Activated CD4-positive, CD25-positive, alpha-beta regulatory T cell treated with anti-CD3 and anti-CD28 coated beads, Interleukin-2, amount 50 U/mL, for 16 hours (primary cell): ENCODE measurements around the gene GNB5.
"Not testable (repeated sequence)": the region's sequence is repeated elsewhere in the genome, so short reads cannot be mapped to it uniquely, and the experiment has no call there.

Experiments used
- DNase-seq: peaks from one replicate; pipeline ENCODE4 v3.0.0-alpha.2; 2020; ENCODE audit warnings: low read depth, low spot score

Gene GNB5

DNA sequence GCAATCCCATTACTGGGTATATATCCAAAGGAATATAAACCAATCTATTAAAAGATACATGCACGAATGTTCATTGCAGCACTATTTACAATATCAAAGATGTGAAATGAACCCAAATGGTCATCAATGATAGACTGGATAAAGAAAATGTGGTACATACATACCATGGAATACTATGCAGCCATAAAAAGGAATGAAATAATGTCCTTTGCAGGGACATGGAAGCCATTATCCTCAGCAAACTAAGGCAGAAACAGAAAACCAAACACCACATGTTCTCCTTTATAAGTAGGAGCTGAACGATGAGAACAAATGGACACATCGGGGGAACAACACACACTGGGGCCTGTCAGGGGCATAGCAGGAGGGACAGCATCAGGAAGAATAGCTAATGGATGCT, 21.0 kb downstream of the GNB5 start:
- not testable (repeated sequence) for DNase-seq

DNA sequence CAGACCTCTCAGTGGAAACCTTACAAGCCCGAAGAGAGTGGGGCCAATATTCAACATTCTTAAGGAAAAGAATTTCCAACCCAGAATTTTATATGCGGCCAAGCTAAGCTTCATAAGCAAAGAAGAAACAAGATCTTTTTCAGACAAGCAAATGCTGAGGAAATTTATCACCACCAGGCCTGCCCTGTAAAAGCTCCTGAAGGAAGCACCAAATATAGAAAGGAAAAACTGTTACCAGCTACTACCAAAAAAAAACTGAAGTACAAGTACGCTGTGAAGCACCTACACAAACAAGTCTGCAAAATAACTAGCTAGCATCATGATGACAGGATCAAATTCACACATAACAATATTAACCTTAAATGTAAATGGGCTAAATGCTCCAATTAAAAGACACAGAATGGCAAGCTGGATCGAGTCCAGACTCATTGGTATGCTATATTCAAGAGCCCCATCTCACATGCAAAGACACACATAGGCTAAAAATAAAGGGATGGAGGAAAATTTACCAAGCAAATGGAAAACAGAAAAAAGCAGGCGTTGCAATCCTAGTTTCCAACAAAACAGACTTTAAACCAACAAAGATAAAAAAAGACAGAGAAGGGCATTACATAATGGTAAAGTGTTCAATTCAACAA, 25.6 kb downstream of the GNB5 start:
- DNase-seq = not testable (repeated sequence)

DNA sequence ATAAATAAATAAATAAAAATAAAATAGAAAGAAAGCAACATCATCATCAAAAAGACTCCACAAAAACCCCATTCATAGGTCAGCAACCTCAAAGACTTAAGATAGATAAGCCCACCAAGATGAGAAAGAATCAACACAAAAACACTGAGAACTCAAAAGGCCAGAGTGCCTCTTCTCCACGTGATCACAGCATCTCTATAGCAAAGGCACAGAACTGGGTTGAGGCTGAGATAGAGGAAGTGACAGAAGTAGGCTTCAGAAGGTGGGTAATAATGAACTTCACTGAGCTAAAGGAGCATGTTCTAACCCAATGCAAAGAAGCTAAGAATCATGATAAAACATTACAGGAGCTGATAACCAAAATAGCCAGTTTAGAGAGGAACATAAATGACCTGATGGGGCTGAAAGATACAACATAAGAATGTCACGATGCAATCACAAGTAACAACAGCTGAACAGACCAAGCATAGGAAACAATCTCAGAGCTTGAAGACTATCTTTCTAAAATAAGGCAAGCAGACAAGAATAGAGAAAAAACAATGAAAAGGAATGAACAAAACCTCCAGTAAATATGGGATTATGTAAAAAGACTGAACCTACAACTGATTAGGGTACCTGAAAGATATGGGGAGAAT, 26.4 kb downstream of the GNB5 start:
- DNase-seq = no peak

DNA sequence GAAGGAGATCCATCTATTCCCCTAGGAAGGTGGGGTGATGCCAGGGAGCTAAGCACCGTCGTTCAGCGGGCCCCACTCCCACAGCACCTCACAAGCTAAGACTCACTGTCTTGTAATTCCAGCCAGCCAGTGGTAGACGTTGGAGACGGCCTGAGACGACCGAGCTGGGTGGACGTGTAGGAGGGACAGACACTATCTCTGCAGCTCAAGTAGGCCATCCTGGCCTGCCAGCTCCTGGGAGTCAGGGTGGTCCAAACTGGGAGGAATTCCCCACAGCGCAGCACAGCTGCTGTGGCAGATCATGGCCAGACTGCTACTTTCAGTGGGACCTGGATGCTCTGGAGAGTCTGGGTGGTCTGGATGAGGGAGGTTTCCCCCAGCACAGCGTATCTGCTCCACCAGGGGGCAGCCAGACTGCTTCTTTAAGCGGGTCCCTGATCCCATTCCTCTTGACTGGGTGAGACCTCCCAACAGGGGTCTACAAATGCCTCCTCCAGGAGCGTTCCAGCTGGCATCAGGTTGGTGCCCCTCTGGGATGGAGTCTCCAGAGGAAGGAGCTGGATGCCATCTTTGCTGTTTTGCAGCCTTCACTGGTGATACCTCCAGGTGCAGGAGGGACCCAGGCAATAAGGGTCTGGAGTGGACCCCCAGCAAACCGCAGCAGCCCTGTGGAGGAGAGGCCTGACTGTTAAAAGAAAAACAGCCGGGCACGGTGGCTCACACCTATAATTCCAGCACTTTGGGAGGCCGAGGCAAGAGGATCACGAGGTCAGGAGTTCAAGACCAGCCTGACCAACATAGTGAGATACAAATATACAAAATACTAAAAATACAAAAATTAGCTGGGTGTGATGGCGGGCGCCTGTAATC, 27.6 kb downstream of the GNB5 start:
- DNase-seq = no peak

DNA sequence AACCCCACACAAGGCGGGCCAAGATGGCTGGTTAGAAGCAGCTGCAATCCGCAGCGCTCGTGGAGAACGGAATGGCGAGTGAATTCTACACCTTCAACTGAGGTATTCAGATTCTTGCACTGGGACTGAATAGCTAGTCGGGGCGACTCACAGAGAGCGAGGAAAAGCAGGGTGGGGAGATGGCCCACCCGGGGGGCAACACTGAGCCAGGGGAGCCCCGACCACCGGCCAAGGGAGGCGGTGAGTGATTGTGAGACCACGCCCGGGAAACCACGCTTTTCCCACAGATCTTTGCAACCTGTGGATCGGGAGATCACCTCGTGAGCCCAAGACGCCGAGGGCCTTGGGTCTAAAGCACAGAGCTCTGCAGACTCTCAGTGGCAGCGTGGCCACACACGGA, 28.3 kb downstream of the GNB5 start:
- no peak for DNase-seq

DNA sequence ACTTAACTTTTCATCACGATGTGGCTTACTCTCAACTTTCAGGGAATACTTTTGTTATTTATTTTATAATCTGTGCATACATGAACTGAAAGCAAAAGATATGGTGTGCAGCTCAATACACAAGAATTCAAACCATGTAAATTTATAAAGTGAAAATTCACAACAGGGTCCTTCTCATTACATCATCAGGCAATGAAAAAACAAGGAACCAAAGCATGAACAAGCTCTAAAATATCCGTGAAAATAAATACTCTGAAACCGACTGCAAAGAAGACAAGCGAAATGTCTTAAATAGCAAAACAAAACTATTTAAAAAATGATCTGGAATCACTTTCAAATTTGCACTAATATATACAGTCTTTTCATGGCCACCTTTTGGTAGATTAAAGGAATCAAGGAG, 28.9 kb downstream of the GNB5 start:
- no peak for DNase-seq

DNA sequence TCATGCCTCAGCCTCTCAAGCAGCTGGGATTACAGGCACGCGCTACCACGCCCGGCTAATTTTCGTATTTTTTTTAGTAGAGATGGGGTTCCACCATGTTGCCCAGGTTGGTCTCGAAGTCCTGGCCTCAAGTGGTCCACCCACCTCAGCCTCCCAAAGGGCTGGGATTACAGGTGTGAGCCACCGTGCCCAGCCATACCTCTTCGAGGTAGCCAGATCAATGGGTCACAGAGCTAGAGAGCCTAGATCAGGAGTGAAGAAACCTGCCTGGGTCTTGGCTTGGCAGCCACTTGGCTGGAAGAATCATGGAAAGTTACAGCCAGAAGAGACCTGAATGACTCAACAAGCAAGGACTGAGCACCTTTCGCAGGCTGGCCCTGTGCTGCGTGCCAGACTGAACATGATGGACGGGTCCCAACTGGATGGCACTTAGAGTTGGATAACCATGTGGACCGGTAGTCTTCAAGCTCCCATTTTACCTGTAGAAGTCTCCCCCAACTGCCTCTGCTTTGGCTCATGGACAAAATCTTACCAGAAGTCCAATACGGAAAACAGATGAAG, 29.7 kb downstream of the GNB5 start:
- no peak for DNase-seq

DNA sequence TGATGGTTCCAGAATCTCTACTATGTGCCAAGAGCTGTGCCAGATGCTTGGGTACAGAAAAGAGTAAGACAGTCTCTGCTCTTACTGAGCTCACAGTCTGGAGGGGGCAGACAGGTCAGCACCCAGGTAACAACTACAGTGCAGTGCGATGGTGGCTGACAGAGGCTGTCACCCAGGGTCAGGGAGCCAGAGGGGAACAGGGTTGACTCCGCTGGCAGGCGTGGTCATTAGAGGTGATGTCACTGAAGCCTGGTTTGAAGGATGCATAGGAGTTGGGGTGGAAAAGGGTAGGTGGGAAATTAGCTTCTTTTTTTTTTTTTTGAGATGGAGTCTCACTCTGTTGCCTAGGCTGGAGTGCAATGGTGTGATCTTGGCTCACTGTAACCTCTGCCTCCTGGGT, 31.5 kb downstream of the GNB5 start:
- no peak for DNase-seq

DNA sequence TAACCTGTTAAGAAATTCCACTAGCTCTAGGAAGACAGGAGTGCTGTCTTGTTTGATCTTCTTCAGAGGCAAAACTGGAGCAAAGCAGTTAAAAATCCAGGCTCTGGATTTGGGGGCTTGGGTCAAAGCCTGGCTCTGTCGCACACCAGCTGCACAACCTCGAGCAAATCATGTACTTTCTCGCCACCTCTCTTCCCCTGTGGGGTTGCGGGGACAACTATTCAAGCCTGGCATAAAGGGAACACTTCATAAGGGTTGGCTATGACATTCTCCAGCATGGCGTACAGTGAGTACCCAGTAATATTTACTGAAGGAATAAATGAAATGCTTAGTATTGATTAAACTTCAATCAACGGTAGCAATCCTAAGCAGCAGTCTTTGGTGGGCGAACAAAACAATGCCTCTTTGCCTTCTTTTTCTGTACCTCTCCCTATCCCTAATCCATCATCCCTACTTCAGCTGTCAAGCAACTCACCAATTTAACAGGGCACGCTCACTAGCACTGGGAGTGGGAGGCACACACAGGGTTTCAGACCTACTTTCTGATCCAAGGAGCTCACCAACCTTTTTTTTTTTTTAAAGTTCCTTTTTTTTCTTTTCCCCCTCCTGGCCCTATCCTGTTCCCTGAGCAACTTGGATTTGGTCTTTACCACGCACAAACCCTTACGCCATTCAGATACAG, 33.0 kb downstream of the GNB5 start:
- DNase-seq = no peak

DNA sequence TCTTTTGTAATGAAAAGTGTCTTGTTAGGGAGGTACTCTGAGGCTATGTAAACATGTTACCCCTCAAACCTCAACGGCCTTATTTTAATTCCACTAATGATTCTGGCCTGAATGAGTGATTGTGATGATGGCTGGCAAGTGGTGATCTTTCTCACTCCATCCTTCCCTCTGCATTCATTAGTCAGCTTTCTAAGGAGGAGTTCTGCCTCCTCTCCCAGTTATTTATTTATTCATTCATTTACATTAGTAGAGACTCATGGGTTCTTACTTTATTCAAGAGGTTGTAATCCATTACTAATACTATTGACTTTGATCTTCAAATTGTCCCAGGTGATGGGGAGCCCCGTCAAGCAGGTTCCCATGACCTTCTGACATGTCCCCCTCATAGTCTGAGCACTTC, 35.3 kb downstream of the GNB5 start:
- DNase-seq = no peak

DNA sequence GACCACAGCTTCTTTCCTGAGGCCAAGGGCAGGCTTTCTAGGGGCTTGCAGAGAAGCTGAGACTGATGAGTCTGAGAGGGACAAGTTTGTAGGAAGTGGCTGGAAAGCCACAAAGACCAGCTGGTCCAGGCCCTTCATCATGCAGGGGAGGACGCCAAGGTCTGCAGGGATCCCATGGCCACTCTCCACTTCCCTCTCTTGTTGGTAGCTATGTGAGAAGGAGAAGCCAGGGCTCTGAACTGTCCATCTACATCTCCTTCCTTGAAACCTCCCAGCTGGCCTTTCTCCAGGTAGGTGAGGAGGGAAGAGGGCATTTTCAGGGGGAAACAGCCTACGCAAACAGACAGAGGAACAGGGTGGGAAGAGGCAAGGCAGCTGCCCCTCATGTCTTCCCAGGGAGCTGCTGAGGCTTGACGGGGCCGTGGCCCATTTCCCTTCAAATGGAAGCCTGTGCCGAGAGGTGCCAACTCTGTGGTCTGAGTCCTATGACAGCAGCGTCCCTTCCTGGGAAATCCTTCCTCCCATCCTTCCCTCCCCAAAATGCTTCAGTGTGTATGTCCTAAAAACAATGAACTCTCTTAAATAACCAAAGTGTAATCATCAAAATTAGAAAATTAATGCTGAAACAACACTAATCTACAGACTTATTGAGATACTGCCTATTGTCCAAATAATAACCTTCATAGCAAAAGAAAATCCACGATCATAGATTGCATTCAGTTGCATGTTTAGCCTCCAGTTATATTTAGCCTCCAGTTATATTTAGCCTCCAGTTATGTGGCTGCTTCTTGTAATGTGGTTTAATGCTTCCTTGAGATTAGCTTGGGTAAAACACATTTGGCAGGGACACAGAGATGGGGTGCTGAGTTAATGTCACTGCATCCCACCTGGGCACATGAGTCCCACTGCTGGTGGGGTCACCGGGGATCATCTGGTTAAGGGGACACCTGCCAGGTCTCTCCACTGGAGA, 36.0 kb downstream of the GNB5 start:
- no peak for DNase-seq

DNA sequence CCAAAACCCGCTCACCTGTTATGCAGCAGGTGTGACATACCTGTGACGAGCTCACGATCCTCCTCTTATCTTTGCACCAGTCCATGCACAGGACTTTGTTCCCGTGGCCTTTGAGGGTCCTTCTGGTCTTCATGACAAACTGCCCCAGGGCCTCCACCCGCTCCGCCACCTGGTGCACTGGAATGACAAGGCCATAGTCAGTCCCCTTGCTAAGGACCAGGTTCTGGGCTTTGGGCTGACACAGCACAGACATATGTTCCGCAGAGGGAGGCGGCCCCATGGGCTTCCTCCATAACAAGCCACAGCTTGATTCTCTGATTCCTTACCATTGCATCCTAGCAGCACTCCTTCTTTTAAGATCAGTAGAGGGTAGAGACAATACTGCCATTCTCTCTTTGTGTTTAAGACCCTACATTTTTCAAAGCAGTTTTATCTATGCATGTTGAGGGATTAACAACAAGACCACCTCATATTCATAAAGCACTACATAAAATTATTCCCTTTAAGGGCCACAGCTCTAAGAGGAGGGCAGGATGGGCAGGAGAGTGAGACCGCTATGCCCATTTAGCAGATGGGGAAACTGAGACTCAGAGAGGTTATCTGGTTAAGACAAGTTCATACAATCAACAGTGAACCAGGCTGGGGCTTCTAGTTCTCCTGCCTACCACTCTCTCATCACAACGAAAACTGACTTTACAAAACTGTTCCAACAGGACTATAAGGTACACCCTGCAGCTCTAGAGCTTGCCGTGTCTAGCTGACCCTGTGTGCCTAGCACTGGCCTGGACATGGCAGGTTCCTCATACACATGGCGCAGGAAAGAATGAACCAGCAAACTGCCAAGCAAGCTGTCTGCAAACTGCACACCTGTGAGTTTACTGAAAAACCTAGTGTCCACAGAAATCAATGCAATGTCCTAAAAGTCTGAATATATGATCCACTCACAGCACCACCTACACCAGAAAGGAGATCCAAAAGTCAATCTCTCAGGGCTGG, 37.0 kb downstream of the GNB5 start:
- no peak for DNase-seq

DNA sequence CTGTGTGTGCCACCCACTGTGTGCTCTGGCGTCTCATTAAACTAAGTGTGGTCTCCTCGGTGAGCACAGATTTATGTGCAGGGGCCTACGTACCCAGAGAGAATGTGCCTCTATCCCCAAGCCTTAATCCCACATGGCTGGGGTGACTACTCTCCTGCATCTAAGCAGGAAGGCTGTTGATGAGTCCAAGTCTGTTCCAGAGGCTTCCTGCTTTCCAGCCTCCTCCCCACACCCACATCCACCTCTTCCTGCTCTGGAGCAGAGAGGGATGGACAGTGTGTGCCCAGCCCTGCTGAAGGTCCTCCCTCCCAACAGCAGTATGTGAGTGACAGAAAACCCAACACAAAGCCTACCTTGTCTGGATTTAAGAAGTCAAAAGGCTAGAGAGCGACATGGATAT, 39.8 kb downstream of the GNB5 start:
- no peak for DNase-seq

DNA sequence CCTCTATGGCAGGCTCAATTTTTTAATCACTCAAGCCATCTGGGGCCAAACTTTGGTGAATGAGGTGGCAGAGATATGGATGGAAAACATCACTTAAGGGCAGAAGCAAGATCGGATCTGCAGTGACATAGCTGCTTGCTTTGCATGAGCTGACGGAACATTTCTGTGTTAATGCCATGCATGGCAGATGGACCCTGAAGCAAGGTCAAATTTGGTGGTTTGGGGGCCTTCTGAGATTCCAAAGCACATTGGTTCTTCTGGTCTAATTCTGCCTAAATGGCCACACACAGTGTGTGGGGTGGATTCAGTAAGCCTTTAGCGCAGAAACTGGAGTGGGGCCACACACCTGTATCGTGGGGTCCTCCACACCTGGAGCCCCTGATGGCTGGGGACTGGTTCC, 40.3 kb downstream of the GNB5 start:
- no peak for DNase-seq

DNA sequence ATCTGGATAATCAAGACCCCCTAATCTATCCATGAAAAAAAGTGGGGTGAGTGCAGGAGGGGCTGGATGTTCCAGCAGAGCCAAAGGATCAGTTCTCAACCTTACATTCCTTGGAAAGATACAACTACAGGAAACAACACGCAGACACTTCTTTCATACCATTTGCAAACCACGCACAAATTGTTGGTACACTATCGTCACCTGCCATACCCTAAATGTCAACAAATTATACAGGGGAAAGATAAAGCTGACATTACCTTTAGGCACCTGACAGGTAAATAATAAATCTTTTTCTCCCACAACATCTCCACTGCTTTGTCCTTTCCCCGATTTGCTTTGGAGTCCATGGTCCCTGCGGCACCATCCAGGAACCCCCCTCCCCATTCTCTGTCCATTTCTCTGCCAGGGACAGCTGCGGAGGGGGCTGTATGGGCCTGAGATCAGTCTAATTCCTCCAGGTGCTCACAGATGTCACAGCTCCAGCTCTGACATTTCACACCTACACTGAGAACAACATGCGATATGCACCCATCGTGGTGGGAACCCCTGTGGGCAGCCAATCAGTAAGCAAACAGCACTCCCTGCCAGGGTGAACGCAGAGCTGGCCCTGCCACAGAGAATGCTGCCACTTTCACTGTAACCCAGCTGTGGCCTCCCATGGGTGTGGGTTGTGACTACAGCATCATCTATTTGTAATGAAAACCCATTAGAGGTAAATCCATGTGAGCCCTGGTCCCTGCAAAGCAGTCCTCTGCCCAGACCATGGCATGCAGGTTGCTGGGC, 41.0 kb downstream of the GNB5 start:
- DNase-seq = no peak

DNA sequence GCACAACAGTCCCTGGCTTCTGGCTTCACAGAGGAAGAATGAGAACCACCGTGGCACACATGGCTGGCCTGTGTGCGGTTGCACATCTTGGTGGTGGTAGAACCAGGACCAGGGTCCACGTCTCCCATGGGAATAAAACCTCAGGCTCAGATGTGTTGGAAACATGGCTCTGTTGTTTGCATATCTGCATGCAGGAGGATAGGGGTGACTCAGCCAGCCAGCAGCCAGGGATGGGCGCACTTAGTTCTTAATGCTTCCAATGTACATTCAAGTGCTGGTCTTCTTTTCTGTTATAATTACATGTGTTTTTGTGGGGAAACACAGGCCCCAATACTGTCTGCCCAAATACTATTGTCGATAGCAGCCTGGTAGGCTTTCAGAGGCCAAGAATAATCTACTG, 42.8 kb downstream of the GNB5 start:
- no peak for DNase-seq

DNA sequence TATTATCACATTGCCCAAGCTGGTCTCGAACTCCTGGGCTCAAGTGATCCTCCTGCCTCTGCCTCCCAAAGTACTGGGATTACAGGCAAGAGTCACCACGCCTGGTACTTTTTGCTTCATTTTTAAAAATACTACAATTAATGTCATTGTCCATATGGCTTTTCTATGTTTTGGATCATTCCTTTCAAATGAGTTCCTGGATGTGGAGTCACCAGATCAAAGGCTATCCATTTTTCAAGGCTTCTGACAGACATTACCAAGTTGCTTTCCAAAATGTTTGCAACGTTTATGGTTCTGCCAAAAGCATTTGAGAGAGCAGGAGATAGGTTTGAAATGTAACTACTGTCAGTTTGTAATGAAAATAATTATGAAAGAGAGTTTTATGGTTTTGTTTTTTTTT, 44.4 kb downstream of the GNB5 start:
- DNase-seq = no peak

DNA sequence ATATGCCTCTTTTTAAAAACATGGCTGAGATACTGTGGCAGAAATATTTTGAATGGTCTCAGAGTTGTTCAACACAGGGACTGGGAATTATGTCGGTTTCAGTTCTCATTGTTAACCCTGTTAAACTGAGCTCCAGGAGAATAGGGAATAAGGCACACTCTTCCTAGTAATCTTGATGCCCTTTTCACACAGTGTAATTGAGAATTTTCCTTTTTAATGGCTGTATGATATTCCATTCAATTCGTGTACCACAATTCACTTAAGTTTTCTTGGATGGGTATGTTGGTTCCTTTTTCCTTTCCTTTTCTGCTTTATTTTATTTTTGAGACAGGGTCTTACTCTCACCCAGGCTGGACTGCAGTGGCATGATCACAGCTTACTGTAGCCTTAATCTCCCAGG, 44.9 kb downstream of the GNB5 start:
- no peak for DNase-seq
